NCI-H2081 treated with DMSO at 0.1 percent for 48 hours (cell line): Measurements from ENCODE around the gene CSNK1G3.

Experiments
- DNase-seq: peaks from one replicate; lab custom pipeline; 2025; lab: John Stamatoyannopoulos, UW

Gene CSNK1G3

DNA sequence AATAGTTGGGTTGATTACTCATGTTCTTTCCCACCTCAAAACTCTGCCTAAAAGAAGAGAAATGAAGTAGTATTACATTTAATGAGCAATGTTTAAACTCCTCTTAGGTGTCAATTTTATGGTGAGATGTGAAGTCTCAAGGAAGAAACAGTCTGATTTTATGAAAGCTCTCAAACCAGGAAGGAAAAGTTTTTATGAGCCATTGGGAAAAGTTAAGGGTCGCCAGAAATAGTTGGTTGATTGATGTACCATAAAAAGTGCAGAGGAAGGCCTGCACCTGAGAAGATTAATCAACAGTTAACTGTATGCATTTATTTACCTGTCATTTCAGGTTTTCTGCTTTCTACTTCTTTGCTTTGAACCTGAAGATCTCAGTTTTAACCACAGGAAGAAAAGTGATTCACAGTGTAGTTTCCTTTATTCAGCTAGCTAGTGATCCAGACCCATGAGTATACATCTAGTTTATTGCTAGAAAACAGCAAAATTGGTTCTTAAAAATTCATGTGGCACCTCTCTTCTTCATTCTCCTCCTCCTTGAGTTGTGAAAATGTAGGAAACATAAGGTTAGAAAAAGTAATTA lies 133.1 kb downstream of the CSNK1G3 start:
- DNase-seq = no peak

DNA sequence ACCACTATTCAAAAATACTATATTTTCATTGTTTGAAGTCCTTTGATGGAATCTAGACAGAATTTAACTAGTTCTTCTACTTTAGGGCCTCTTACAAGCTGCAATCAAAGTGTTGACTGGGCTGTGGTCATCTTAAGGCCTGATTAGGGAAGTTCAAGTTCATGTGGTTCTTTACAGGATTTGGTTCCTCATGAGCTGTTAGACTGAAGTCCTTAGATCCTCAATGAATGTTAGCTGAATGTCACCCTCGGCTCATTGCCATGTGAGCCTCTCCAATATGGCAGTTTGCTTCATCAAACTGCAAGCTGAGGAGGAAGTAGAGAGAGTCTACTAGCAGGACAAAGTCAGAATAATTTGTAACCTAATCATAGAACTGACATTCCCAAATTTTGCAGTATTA lies 135.1 kb downstream of the CSNK1G3 start:
- DNase-seq = no peak

DNA sequence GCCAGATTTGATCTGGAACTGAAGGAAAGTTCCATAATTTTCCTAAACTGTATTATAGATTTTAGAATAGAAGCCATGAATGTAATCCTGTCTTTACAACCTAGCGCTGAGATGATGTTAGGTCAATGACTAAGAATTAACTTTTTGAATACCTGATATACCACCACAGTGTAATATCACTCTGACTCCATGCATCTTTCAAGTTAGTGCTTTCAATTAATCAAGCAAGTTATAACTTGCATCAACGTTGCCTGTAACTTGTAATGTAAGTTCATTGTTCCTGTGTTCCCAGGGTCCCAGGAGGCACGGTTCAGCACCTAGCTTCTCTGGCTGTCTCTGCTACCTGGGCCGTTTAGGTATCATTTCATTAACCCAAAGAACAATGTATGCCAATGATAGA lies 139.3 kb downstream of the CSNK1G3 start:
- no peak for DNase-seq

- DNase-seq = no peak
These were observed 147.0 kb downstream of the CSNK1G3 start for GRCh38 chr5:123659011-123659410.

GRCh38 chr5:123659495-123659894 lies 147.5 kb downstream of the CSNK1G3 start:
- no peak for DNase-seq

- DNase-seq = no peak
These were observed 153.0 kb downstream of the CSNK1G3 start for GRCh38 chr5:123664961-123665360.

GRCh38 chr5:123665822-123666371 lies 153.9 kb downstream of the CSNK1G3 start:
- DNase-seq = no peak
